Caco-2 (cell line): Measurements from ENCODE around the gene RNH1. TPM values are rescaled to one million over a fixed set of nuclear protein-coding genes. Genes with fewer than 3 reads are reported as not detected.

Source experiments
- BruUV-seq: library from RNA; stranded (reverse); fragments of 400-500 nt; replicated peaks from 2 replicates; lab custom pipeline; 2021; lab: Mats Ljungman, UMichigan
- CTCF ChIA-PET: fragments of 300-600 bp; sonication (Branson Sonifier 250); formaldehyde crosslinking; loops from one replicate; lab custom pipeline; 2022; ENCODE audit warnings: antibody characterized with exemption; lab: Charles Lee
- POLR2A ChIA-PET: fragments of 300-600 bp; sonication (Branson Sonifier 250); formaldehyde crosslinking; loops from one replicate; lab custom pipeline; 2022; ENCODE audit warnings: antibody characterized with exemption; lab: Charles Lee
- DNase-seq, 2 experiments: peaks; one replicate each; pipeline versions ENCODE4 v3.0.0 to v3.0.0-alpha.2; 2020 to 2022
- H3K27me3 ChIP-seq: replicated peaks from 2 replicates; pipeline ENCODE4 v1.6.0; 2011; ENCODE audit warnings: low read length; ENCODE audit not compliant: control insufficient read depth, insufficient read depth
- H3K36me3 ChIP-seq: 2 replicates; pipeline ENCODE4 v1.5.1; 2011; ENCODE audit warnings: low read length; ENCODE audit not compliant: control insufficient read depth, insufficient read depth
- H3K4me1 ChIP-seq: fragments of 250-450 bp; sonication (Bioruptor Pico); 2 replicates; pipeline ENCODE4 v1.5.1; 2020; ENCODE audit warnings: mild to moderate bottlenecking
- H3K4me3 ChIP-seq: 2 replicates; pipeline ENCODE4 v1.5.1; 2011; ENCODE audit warnings: low read depth, mild to moderate bottlenecking, control low read depth, low read length
- H3K9me3 ChIP-seq: fragments of 250-450 bp; sonication (Bioruptor Pico); 2 replicates; pipeline ENCODE4 v1.5.1; 2020; ENCODE audit warnings: mild to moderate bottlenecking, moderate library complexity
- H3K27ac Mint-ChIP-seq: one replicate; pipeline ENCODE4 v1.8.0; 2022; ENCODE audit warnings: mixed read lengths; ENCODE audit not compliant: unreplicated experiment
- H3K27me3 Mint-ChIP-seq: one replicate; pipeline ENCODE4 v1.8.0; 2022; ENCODE audit warnings: mixed read lengths; ENCODE audit not compliant: insufficient read depth, unreplicated experiment
- H3K36me3 Mint-ChIP-seq: one replicate; pipeline ENCODE4 v1.8.0; 2022; ENCODE audit warnings: mild to moderate bottlenecking, mixed read lengths; ENCODE audit not compliant: insufficient read depth, unreplicated experiment
- H3K4me1 Mint-ChIP-seq: one replicate; pipeline ENCODE4 v1.8.0; 2022; ENCODE audit warnings: low read depth, mixed read lengths; ENCODE audit not compliant: unreplicated experiment
- H3K4me3 Mint-ChIP-seq: one replicate; pipeline ENCODE4 v1.8.0; 2022; ENCODE audit warnings: mild to moderate bottlenecking, moderate library complexity, mixed read lengths; ENCODE audit not compliant: unreplicated experiment
- H3K9me3 Mint-ChIP-seq: one replicate; pipeline ENCODE4 v1.8.0; 2022; ENCODE audit warnings: mixed read lengths; ENCODE audit not compliant: unreplicated experiment
- intact Hi-C: fragments of 100-400 bp; cut with micrococcal nuclease; formaldehyde crosslinking; loops from one replicate; pipeline ENCODE4 v1.10.0; 2022; ENCODE audit not compliant: unreplicated experiment
- total RNA-seq: library from RNA; stranded (reverse); gene quantifications from 2 replicates; pipeline ENCODE4 v1.2.3, GENCODE V29; 2022
- TF ChIP-seq, protein P1 (sequence below), 2 experiments: fragments of 200-600 bp in 1 of 2; IDR thresholded peaks; 1 replicate in 1 of 2; 2 replicates in 1 of 2; pipeline versions ENCODE4 v1.5.1 to v1.8.0; 2011 to 2022; ENCODE audit warnings: antibody characterized with exemption in 1 of 2, control low read depth in 1 of 2, inconsistent platforms in 1 of 2, low read depth in 1 of 2, low read length in 1 of 2, mild to moderate bottlenecking in 1 of 2, moderate library complexity in 1 of 2; ENCODE audit not compliant: insufficient read depth in 1 of 2, severe bottlenecking in 1 of 2, unreplicated experiment in 1 of 2

RNH1 gene
- total RNA-seq, 1 experiment from 2014 or later: 136 TPM

- peak; percentile 49 to 68 for DNase-seq
- peaks cover 40% of the 10 kb centered on the region for H3K36me3 Mint-ChIP-seq
- no peaks in the 10 kb centered on the region for H3K27me3 Mint-ChIP-seq
- no peaks in the 10 kb centered on the region for H3K9me3 ChIP-seq
- H3K27ac Mint-ChIP-seq: peak overlapping the region; percentile 93
- intact Hi-C loops: no loop called here
- BruUV-seq: no TSS peak
- no peaks in the 10 kb centered on the region for H3K27me3 ChIP-seq
- no peak overlapping the region for H3K4me3 ChIP-seq
- ChIA-PET CTCF (interaction anchor here (1.0 kb wide), 1 partner anchor 9 kb away, joined by 7 read pairs; no protein-coding TSS in a partner anchor), POLR2A (interaction anchor here (0.6 kb wide), 2 partner anchors 11 to 17 kb away, joined by 3 to 4 read pairs; partner anchors contain the start of gene PTDSS2)
- TF ChIP-seq, protein P1, sequence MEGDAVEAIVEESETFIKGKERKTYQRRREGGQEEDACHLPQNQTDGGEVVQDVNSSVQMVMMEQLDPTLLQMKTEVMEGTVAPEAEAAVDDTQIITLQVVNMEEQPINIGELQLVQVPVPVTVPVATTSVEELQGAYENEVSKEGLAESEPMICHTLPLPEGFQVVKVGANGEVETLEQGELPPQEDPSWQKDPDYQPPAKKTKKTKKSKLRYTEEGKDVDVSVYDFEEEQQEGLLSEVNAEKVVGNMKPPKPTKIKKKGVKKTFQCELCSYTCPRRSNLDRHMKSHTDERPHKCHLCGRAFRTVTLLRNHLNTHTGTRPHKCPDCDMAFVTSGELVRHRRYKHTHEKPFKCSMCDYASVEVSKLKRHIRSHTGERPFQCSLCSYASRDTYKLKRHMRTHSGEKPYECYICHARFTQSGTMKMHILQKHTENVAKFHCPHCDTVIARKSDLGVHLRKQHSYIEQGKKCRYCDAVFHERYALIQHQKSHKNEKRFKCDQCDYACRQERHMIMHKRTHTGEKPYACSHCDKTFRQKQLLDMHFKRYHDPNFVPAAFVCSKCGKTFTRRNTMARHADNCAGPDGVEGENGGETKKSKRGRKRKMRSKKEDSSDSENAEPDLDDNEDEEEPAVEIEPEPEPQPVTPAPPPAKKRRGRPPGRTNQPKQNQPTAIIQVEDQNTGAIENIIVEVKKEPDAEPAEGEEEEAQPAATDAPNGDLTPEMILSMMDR (IDR thresholded peaks at IDR 0.05; ENCODE audit: insufficient read depth in 1 of 2, low read depth in 1 of 2, low read length in 1 of 2, severe bottlenecking in 1 of 2, unreplicated experiment in 1 of 2): no peak
- H3K4me3 Mint-ChIP-seq: peak overlapping the region; percentile 35
- H3K4me1 Mint-ChIP-seq: peaks cover 26% of the 10 kb centered on the region
- no peaks in the 10 kb centered on the region for H3K9me3 Mint-ChIP-seq
- no peaks in the 10 kb centered on the region; the same call in 1 of the 2 replicates for H3K36me3 ChIP-seq
- peaks cover 24% of the 10 kb centered on the region for H3K4me1 ChIP-seq
Observed at GRCh38 chr11:460331-461199, 46.5 kb downstream of the RNH1 start.

DNA sequence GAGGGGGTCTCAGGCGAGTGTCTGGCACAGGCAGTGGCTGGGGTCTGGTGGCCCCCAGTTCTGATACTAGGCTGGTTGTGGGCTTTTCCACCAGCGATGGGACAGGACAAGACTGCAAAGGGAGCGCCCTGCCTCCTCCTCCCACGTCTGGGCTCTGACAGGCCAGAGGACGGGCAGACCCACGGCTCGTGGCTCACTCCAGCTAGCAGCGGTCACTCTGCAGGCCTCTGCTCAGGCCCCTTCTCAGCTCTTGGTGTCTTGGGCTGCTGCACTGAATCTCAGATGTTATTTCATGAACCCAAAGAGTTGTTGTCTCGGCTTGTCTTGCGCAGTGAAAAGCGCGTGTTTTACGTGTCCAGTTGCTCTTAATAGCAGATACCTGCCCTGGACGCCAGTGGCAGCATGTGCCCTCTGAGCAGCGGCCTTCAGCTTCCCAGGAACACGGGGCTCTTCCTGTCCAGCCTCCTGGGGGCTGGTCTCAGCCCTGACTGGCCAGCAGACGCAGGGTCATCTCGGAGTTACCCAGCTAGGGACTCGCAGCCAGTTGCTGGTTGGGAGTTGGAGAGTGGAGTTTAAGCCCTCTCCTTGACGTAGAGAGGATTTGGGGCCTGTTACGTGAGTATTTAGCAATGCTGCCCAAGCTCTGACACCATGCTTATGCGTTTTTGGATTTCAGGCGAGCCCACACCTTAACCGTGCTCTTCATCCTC lies 47.4 kb downstream of the RNH1 start:
- Mint-ChIP-seq H3K4me1 (peaks cover 26% of the 10 kb centered on the region), H3K27me3 (no peaks in the 10 kb centered on the region), H3K36me3 (peaks cover 40% of the 10 kb centered on the region), H3K4me3 (no peak overlapping the region), H3K27ac (peak overlapping the region; percentile 93), H3K9me3 (no peaks in the 10 kb centered on the region)
- no peak for DNase-seq
- H3K9me3 ChIP-seq: no peaks in the 10 kb centered on the region
- no peaks in the 10 kb centered on the region; the same call in 1 of the 2 replicates for H3K36me3 ChIP-seq
- peaks cover 20% of the 10 kb centered on the region for H3K4me1 ChIP-seq
- no peak overlapping the region for H3K4me3 ChIP-seq
- ChIA-PET POLR2A (no interaction called here), CTCF (no interaction called here)
- TF ChIP-seq, protein P1 (IDR thresholded peaks at IDR 0.05; ENCODE audit: insufficient read depth in 1 of 2, low read depth in 1 of 2, low read length in 1 of 2, severe bottlenecking in 1 of 2, unreplicated experiment in 1 of 2): no peak
- BruUV-seq: no TSS peak
- intact Hi-C loops: no loop called here
- H3K27me3 ChIP-seq: no peaks in the 10 kb centered on the region

- POLR2A ChIA-PET: no interaction called here
- Histone ChIP-seq H3K4me1 (peaks cover 20% of the 10 kb centered on the region), H3K36me3 (no peaks in the 10 kb centered on the region), H3K4me3 (no peak overlapping the region), H3K9me3 (no peaks in the 10 kb centered on the region), H3K27me3 (no peaks in the 10 kb centered on the region)
- Mint-ChIP-seq H3K36me3 (peaks cover 47% of the 10 kb centered on the region), H3K4me3 (no peak overlapping the region), H3K27me3 (no peaks in the 10 kb centered on the region), H3K27ac (no peak overlapping the region), H3K9me3 (no peaks in the 10 kb centered on the region), H3K4me1 (peaks cover 26% of the 10 kb centered on the region)
- no TSS peak for BruUV-seq
- intact Hi-C loops: no loop called here
- TF ChIP-seq, protein P1 (IDR thresholded peaks at IDR 0.05; ENCODE audit: insufficient read depth in 1 of 2, low read depth in 1 of 2, low read length in 1 of 2, severe bottlenecking in 1 of 2, unreplicated experiment in 1 of 2): no peak
- no peak for DNase-seq
- CTCF ChIA-PET: no interaction called here
Observed at GRCh38 chr11:457111-457760, 49.8 kb downstream of the RNH1 start.
